Activated CD4-positive, alpha-beta T cell treated with anti-CD3 and anti-CD28 coated beads for 36 hours (primary cell): ENCODE results near the gene TRNAU1AP. TPM values are rescaled to one million over a fixed set of nuclear protein-coding genes. Genes with fewer than 3 reads are reported as not detected.
"Not testable (repeated sequence)": the region's sequence is repeated elsewhere in the genome, so short reads cannot be mapped to it uniquely, and the experiment has no call there.

ENCODE experiments used
- ATAC-seq: fragments of 200-7000 bp; cut with Tn5 transposase; one replicate; pipeline ENCODE4 v1.10.0; 2021; ENCODE audit warnings: mild to moderate bottlenecking, moderate library complexity
- CTCF ChIA-PET: fragments of 350-600 bp; sonication (Branson Sonifier 250); formaldehyde crosslinking; loops from one replicate; lab custom pipeline; 2021; ENCODE audit warnings: antibody characterized with exemption; lab: Charles Lee
- POLR2A ChIA-PET: fragments of 350-600 bp; sonication (Branson Sonifier 250); formaldehyde crosslinking; loops from one replicate; lab custom pipeline; 2021; ENCODE audit warnings: antibody characterized with exemption, inconsistent platforms; lab: Charles Lee
- DNase-seq: peaks from one replicate; pipeline ENCODE4 v3.0.0-alpha.2; 2020
- H3K27ac Mint-ChIP-seq: one replicate; pipeline ENCODE4 v1.8.0; 2021; ENCODE audit warnings: mixed read lengths
- H3K27me3 Mint-ChIP-seq: one replicate; pipeline ENCODE4 v1.8.0; 2021; ENCODE audit warnings: mixed read lengths
- H3K36me3 Mint-ChIP-seq: one replicate; pipeline ENCODE4 v1.8.0; 2021; ENCODE audit warnings: low read depth, mixed read lengths
- H3K4me1 Mint-ChIP-seq: one replicate; pipeline ENCODE4 v1.8.0; 2021; ENCODE audit warnings: mixed read lengths
- H3K4me3 Mint-ChIP-seq: one replicate; pipeline ENCODE4 v1.8.0; 2021; ENCODE audit warnings: mild to moderate bottlenecking, moderate library complexity, mixed read lengths
- H3K9me3 Mint-ChIP-seq: one replicate; pipeline ENCODE4 v1.8.0; 2021; ENCODE audit warnings: low read depth, mixed read lengths
- intact Hi-C, 2 experiments: fragments of 100-400 bp; cut with DNase I in 1 of 2; cut with micrococcal nuclease in 1 of 2; formaldehyde crosslinking; loops; one replicate each; pipeline versions ENCODE4 v1.14.2 to v1.15.1; 2022 to 2024; cut with DNase I, micrococcal nuclease
- total RNA-seq, 2 experiments: library from RNA; stranded (reverse); gene quantifications; one replicate each; pipeline ENCODE4 v1.2.3, GENCODE V29; 2021

Gene TRNAU1AP
- total RNA-seq, 2 experiments from 2014 or later, result 50.7 to 60.2 TPM

- H3K27ac Mint-ChIP-seq, intact Hi-C loops, H3K4me1 Mint-ChIP-seq, H3K27me3 Mint-ChIP-seq, ATAC-seq, H3K9me3 Mint-ChIP-seq, H3K4me3 Mint-ChIP-seq, DNase-seq: not testable (repeated sequence)
- H3K36me3 Mint-ChIP-seq, result peaks cover 11% of the 10 kb centered on the region
- POLR2A ChIA-PET, result interaction anchor here (0.6 to 0.7 kb wide), 2 partner anchors 275 to 601 kb away, joined by 3 read pairs; no protein-coding TSS in a partner anchor
- CTCF ChIA-PET, result interaction anchor here (0.6 to 0.7 kb wide), 2 partner anchors 41 to 158 kb away, joined by 3 to 4 read pairs; no protein-coding TSS in a partner anchor
Measured at GRCh38 chr1:28541414-28542015, 11.4 kb upstream of the TRNAU1AP start.

GRCh38 chr1:28545246-28545628, 7.6 kb upstream of the TRNAU1AP start:
- no peak for ATAC-seq
- Mint-ChIP-seq H3K4me1 (no peaks in the 10 kb centered on the region), H3K9me3 (no peaks in the 10 kb centered on the region), H3K4me3 (no peak overlapping the region), H3K27me3 (no peaks in the 10 kb centered on the region), H3K36me3 (no peaks in the 10 kb centered on the region), H3K27ac (no peak overlapping the region)
- DNase-seq, result no peak
- POLR2A ChIA-PET, result no interaction called here
- CTCF ChIA-PET, result interaction anchor here (0.6 kb wide), 1 partner anchor 372 kb away, joined by 4 read pairs; no protein-coding TSS in a partner anchor
- intact Hi-C loops, result no loop called here

- Mint-ChIP-seq H3K27me3 (no peaks in the 10 kb centered on the region), H3K27ac (no peak overlapping the region), H3K36me3 (peaks cover 2% of the 10 kb centered on the region), H3K4me1 (peaks cover 11% of the 10 kb centered on the region), H3K9me3 (no peaks in the 10 kb centered on the region), H3K4me3 (no peak overlapping the region)
- intact Hi-C loops, result no loop called here
- ChIA-PET POLR2A (interaction anchor here (0.6 kb wide), 2 partner anchors 33 to 35 kb away, joined by 3 to 4 read pairs; no protein-coding TSS in a partner anchor), CTCF (interaction anchor here (0.6 to 0.7 kb wide), 2 partner anchors 82 to 555 kb away, joined by 3 read pairs; no protein-coding TSS in a partner anchor)
- no peak for DNase-seq
- ATAC-seq, result no peak
Measured at GRCh38 chr1:28548318-28548717, 4.6 kb upstream of the TRNAU1AP start.

GRCh38 chr1:28551381-28551780, 1.5 kb upstream of the TRNAU1AP start:
- no peak for DNase-seq
- H3K27ac Mint-ChIP-seq, result no peak overlapping the region
- peaks cover 14% of the 10 kb centered on the region for H3K36me3 Mint-ChIP-seq
- intact Hi-C loops, result loop anchor here (5.0 to 10.0 kb wide), 2 partner anchors 304 to 1857 kb away; partner anchors contain the start of gene ARID1A (in 1 of the 2)
- H3K4me1 Mint-ChIP-seq, result peaks cover 24% of the 10 kb centered on the region
- ChIA-PET CTCF (interaction anchor here (0.6 to 0.8 kb wide), 6 partner anchors 33 to 268 kb away, joined by 3 to 7 read pairs (median 3); no protein-coding TSS in a partner anchor), POLR2A (interaction anchor here (0.6 to 4.5 kb wide), 3 partner anchors 29 to 35 kb away, joined by 4 to 75 read pairs (median 4); no protein-coding TSS in a partner anchor)
- no peak overlapping the region for H3K4me3 Mint-ChIP-seq
- H3K27me3 Mint-ChIP-seq, result no peaks in the 10 kb centered on the region
- no peak for ATAC-seq
- no peaks in the 10 kb centered on the region for H3K9me3 Mint-ChIP-seq

- Mint-ChIP-seq H3K9me3 (no peaks in the 10 kb centered on the region), H3K36me3 (peaks cover 45% of the 10 kb centered on the region), H3K4me1 (no peaks in the 10 kb centered on the region), H3K27me3 (no peaks in the 10 kb centered on the region), H3K27ac (no peak overlapping the region), H3K4me3 (no peak overlapping the region)
- DNase-seq (no peak), ATAC-seq (no peak)
- ChIA-PET POLR2A (interaction anchor here (1.0 to 1.1 kb wide), 2 partner anchors 18 to 21 kb away, joined by 3 to 4 read pairs; no protein-coding TSS in a partner anchor), CTCF (interaction anchor here (1.0 kb wide), 2 partner anchors 176 to 316 kb away, joined by 3 read pairs; no protein-coding TSS in a partner anchor)
- intact Hi-C loops, result no loop called here
Measured at GRCh38 chr1:28560886-28561285, 8.0 kb downstream of the TRNAU1AP start.

- CTCF ChIA-PET, result interaction anchor here (0.6 to 0.9 kb wide), 2 partner anchors 28 to 1266 kb away, joined by 3 read pairs; no protein-coding TSS in a partner anchor
- intact Hi-C loops, result no loop called here
- peaks cover 55% of the 10 kb centered on the region for H3K36me3 Mint-ChIP-seq
- POLR2A ChIA-PET, result no interaction called here
- H3K4me1 Mint-ChIP-seq, result no peaks in the 10 kb centered on the region
- no peak for DNase-seq
- ATAC-seq, result no peak
- no peaks in the 10 kb centered on the region for H3K9me3 Mint-ChIP-seq
- H3K27me3 Mint-ChIP-seq, result no peaks in the 10 kb centered on the region
- no peak overlapping the region for H3K27ac Mint-ChIP-seq
- H3K4me3 Mint-ChIP-seq, result no peak overlapping the region
Measured at GRCh38 chr1:28564310-28564709, 11.4 kb downstream of the TRNAU1AP start.

GRCh38 chr1:28565040-28565439, 12.2 kb downstream of the TRNAU1AP start:
- intact Hi-C loops, result no loop called here
- CTCF ChIA-PET, result interaction anchor here (0.6 to 0.9 kb wide), 3 partner anchors 29 to 1267 kb away, joined by 3 read pairs; no protein-coding TSS in a partner anchor
- POLR2A ChIA-PET, result interaction anchor here (0.7 kb wide), 1 partner anchor 11 kb away, joined by 3 read pairs; no protein-coding TSS in a partner anchor
- no peak overlapping the region for H3K4me3 Mint-ChIP-seq
- H3K27ac Mint-ChIP-seq, result no peak overlapping the region
- peaks cover 49% of the 10 kb centered on the region for H3K36me3 Mint-ChIP-seq
- no peaks in the 10 kb centered on the region for H3K4me1 Mint-ChIP-seq
- no peaks in the 10 kb centered on the region for H3K9me3 Mint-ChIP-seq
- H3K27me3 Mint-ChIP-seq, result no peaks in the 10 kb centered on the region
- DNase-seq (no peak), ATAC-seq (no peak)

- DNase-seq, result no peak
- Mint-ChIP-seq H3K27ac (no peak overlapping the region), H3K9me3 (no peaks in the 10 kb centered on the region), H3K27me3 (no peaks in the 10 kb centered on the region), H3K4me1 (no peaks in the 10 kb centered on the region), H3K36me3 (peaks cover 43% of the 10 kb centered on the region), H3K4me3 (no peak overlapping the region)
- intact Hi-C loops, result no loop called here
- POLR2A ChIA-PET, result no interaction called here
- no peak for ATAC-seq
- CTCF ChIA-PET, result interaction anchor here (0.7 kb wide), 1 partner anchor 1125 kb away, joined by 3 read pairs; no protein-coding TSS in a partner anchor
Measured at GRCh38 chr1:28565726-28566125, 12.8 kb downstream of the TRNAU1AP start.

GRCh38 chr1:28566931-28567330, 14.0 kb downstream of the TRNAU1AP start:
- Mint-ChIP-seq H3K9me3 (no peaks in the 10 kb centered on the region), H3K27ac (no peak overlapping the region), H3K36me3 (peaks cover 41% of the 10 kb centered on the region), H3K4me3 (no peak overlapping the region), H3K27me3 (no peaks in the 10 kb centered on the region), H3K4me1 (no peaks in the 10 kb centered on the region)
- no peak for DNase-seq
- ChIA-PET POLR2A (no interaction called here), CTCF (no interaction called here)
- intact Hi-C loops, result no loop called here
- no peak for ATAC-seq

GRCh38 chr1:28571911-28572310, 19.0 kb downstream of the TRNAU1AP start:
- no peak overlapping the region for H3K27ac Mint-ChIP-seq
- H3K4me1 Mint-ChIP-seq, result peaks cover under 1% of the 10 kb centered on the region
- H3K36me3 Mint-ChIP-seq, result peaks cover 23% of the 10 kb centered on the region
- ATAC-seq (no peak), DNase-seq (no peak)
- H3K27me3 Mint-ChIP-seq, result no peaks in the 10 kb centered on the region
- H3K4me3 Mint-ChIP-seq, result no peak overlapping the region
- ChIA-PET CTCF (interaction anchor here (0.9 to 1.1 kb wide), 2 partner anchors 18 to 163 kb away, joined by 3 read pairs; no protein-coding TSS in a partner anchor), POLR2A (interaction anchor here (1.0 to 1.1 kb wide), 2 partner anchors 7 to 9 kb away, joined by 3 to 4 read pairs; no protein-coding TSS in a partner anchor)
- no peaks in the 10 kb centered on the region for H3K9me3 Mint-ChIP-seq
- intact Hi-C loops, result no loop called here

- DNase-seq, ATAC-seq, H3K27ac Mint-ChIP-seq, H3K4me1 Mint-ChIP-seq, H3K9me3 Mint-ChIP-seq, intact Hi-C loops, H3K4me3 Mint-ChIP-seq, CTCF ChIA-PET, H3K27me3 Mint-ChIP-seq: not testable (repeated sequence)
- H3K36me3 Mint-ChIP-seq, result peaks cover 21% of the 10 kb centered on the region
- POLR2A ChIA-PET, result interaction anchor here (0.6 to 0.7 kb wide), 2 partner anchors 28 to 128 kb away, joined by 3 to 6 read pairs; no protein-coding TSS in a partner anchor
Measured at GRCh38 chr1:28572891-28573290, 20.0 kb downstream of the TRNAU1AP start.
